ENCODE data around the gene NOB1.

The NOB1 gene

DNA sequence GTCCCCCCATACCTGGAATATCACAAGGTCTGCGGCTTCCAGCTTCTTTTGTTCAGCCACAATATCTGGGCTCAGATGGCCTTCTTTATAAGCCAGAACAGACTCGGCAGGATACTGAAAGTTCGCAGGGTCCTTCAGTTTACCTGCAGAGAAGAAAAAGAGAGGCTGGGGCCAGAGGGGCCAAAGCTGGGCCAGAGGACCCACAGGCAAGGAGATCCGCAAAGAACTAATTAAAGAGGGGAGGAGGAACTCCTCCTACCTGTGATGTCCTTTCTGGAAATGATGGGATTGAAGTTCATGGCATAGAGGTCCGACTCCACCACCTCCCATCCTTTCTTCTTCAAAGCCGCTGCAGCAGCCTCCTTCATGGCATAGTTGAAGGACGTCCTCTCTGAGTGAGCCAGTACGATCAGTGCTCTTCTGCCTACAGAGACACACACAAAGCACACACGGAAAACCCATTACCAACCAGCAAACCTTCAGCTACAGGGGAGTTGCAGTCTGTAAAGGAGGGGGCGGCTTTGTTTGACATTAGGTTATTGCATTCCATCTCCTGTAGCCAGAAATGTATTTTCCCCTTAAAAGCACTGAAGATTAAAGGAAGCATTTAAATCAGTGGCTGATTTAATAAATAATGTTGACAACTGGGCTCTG, 36.5 kb downstream of the NOB1 start:
- DNase-seq, result no peak

DNA sequence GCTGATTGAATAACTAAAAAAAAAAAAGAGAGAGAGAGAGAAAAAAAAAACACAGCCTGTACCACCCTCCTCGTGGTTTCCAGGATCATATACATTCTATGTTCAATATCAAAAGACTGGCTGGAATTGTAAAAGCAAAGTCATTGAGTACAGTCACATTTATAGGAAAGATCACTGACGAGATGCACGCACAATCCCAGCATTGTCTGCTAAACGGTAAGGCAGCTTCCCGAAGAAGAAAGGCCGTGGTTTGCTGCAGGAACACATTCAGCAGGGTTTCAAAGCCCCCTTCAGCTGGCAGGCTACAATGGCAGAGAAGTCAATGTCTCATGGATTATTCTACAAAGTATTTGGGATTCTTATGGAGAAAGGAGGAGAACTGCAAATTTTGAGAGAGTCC, 37.7 kb downstream of the NOB1 start:
- DNase-seq, result no peak

DNA sequence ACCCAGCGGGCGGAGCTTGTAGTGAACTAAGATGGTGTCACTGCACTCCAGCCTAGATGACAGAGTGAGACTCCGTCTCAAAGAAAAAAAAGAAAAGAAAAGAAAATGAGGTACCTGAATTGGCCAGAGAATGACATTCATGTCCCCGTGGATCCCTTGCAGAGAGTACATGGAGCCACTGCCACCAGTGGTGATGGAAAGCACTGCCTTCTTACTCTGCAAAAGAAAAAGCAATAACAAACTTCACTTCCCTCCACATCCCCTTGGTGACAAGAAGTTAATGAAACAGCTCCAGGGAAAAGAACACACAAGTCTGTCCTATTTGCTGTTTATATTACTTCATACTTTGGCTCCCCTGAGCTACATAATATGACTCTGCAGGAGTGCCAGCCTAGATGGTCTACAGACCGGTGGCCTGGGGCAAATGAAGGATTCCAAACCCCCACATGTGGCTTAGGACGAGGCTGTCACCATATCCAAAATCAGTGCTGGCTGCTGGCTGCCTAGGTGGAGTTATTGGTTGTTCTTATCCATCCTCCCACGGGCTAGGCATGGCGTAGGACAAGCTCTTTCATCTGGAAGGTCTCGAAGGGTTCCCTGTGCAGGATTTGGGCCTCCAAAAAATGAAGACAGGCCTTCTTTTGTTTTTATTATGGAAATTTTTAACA, 41.7 kb downstream of the NOB1 start:
- DNase-seq, result no peak

DNA sequence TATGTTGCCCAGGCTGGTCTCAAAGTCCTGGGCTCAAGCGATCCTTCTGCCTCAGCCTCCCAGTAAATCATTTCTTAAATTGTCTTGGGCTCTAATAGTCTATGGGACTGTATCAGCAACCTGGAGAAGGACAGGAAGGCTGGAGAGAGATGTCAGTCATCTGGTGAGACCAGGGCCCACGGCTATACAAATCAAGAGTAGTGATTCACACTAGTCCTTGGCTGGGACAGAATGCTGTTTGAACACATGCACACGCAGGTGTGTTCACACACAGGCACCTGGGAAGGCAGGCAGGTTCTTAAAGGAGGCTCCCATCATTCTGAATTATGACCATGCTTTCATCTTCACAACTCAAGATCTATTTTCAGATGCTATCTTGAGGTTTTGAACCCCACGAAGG, 42.4 kb downstream of the NOB1 start:
- no peak for DNase-seq

DNA sequence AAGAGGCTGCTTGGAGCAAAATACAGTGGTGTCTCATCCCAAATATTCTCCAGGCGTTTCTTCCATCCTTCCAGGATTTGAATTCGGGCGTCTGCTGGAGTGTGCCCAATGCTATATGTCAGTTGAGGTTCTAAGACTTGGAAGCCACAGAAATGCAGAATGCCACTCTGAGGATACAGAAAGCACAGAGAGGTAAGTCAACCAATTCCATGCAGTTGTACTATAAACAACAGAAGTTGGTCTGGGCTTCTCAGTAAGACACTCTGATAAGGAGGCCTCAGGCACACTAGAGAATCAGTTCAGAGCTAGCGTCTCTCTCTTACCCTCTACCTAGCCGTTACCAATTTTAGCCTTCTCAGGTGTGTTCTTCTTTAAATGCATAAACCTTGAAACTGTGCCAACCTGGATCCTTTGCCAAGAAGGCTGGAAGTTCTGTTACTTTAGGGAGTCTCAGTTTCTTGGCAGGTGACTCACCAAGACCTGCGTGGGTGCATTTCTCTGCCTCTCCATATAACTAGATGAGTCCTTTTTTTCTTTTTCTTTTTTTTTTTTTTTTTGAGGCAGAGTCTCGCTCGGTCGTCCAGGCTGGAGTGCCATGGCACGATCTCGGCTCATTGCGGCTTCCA, 43.5 kb downstream of the NOB1 start:
- no peak for DNase-seq

DNA sequence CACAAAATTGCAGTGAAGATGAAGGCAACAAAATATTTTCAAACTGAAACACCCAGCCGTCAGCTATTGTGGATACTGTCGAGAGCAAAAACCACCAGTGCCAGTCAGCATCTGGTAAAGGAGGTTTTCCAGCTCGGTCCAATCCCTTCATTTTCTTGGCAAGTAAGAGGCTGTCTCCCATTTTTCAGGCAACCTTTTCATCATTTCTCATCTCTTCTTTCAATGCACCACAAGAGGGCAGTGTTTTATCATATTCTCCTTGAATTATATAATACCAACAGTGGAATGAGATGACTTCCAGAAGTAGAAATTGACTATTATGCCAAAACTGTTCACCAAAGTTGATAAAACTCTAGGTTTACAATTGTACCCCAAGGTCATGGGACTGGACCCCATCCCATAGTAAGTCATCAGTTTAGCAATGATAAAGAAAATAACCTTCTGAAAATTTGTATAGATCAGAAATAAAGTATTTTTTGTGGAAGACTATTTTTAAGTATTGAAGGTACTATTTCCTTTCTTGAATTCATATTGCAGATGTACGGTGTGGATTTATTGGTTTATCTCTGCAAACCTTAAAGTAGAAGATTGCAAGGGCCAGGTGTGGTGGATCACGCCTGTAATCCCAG, 45.2 kb downstream of the NOB1 start:
- peak; percentile 95 for DNase-seq

DNA sequence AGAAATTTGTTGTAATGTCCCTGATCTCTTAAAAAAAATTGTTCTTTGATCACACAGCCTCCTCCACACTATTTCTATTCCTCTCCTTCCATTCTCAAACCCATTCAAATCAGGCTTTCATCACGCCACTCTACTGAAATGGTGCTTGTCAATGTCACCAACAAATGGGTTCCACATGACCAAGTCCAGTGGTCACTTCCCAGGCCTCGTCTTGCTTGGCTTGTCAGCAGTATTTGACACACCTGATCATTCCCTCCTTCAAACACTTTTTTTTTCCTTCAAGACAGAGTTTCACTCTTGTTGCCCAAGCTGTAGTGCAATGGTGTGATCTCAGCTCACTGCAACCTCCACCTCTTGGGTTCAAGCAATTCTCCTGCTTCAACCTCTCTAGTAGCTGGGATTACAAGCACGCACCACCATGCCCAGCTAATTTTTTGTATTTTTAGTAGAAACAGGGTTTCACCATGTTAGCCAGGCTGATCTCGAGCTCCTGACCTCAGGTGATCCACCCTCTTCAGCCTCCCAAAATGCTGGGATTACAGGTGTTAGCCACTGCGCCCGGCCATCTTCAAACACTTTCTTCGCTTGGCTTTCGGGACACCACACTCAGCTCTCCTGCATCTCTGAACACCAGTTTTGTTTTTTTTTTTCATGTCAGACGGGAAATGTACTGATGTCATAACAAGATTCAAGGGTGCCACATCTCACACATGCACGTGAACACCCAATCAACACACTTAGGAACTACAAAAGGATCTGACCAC, 46.6 kb downstream of the NOB1 start:
- DNase-seq, result no peak

DNA sequence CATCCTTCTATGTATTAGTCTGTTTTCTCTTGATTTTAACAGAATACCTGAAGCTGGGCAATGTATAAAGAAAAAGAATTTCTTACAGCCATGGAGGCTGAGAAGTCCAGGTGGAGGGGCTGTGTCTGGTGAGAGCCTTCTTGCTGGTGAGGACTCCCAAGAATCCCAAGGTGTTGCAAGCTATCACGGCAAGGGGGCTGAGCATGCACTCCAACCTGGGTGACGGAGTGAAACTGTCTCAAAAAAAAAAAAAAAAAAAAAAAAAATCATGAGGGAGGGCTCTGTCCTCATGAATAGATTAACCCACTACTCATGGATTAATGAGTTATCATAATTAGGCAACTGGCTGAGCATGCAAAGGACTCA, 47.8 kb downstream of the NOB1 start:
- no peak for DNase-seq

DNA sequence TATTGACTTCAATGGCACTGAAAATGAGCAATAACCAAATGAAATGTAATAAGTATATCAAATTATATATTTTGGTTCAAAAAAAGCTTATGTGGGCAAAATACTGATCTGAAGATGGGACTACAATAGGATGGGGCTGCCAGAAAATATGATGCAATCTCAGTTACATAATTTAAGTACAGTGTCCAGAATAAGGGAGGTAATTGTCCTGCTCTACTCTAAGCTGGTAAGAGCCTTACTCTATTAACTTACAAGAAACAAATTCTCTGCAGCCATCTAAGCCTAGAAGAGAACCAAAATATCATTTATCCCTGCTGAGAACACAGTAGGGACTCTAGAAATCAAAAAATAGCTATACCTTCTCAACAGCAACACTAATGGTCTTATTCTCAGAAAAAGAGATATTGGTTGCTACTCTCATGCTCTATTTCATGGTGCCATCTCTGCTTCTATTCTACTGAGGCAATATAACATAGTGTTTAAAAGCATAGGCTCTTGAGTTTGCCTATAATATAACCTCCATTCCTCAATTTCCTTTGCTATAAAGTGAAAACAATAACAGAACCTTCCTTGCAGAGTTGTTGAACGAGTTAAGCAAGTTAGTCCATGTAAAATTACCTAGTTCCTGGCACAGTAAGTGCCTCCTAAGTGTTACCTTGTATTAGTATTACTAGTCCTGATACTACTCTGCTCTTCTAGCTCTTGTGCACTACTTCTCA, 48.3 kb downstream of the NOB1 start:
- DNase-seq, result no peak

DNA sequence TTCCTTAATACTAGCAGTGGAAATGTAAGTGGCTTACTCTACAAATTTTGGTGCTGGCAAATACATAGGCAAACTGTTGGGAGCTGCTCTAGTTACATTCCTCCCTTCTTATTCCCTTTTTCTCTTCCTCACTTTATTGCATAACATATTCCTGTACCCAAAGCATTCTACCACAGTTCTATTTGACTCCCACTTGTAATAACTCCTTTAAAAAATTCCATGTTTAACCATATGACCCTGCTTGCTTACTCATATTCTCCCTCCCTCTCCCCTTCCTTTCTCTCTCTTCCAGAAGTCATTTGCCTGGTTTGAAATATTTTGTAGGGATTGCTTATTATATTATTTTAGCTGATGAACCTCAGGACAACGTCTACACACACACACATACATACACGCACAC, 51.1 kb downstream of the NOB1 start:
- no peak for DNase-seq

DNA sequence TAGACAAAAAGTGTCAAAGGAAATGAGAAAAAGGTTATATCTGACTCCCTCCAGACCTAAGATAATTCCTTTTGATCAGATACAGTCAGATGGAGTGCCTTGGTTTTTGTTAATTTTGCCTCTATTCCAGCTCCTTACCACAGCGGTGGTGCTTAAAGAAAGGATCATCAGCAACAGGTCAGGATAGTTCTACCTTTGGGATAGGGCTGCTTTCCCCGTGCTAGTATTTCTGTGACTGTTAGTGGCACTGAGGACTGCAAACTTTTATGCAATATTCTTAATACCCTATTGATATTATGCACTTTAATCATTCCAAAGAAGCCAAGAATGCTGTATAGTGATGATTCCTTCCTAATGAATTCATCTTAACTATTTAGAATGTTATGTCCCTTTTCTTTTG, 52.9 kb downstream of the NOB1 start:
- DNase-seq, result no peak

DNA sequence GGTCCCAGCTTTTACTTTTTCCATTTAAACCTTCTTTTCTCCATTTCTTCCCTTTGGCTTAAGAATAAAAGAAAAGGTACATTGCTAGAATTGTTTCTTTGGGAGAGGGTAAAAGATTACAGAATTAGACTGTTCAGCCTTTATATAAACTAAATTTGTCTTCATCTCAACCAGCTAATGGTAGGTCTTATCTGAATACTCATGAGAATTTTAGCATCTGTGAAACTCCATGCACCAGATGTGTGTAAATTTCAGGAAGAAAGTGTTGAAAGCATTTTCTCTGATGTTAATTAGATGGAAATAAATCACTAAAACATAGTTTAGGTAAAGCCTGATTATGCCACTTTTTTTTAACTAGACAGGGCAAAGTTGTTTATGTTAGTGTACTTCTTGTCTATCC, 53.3 kb downstream of the NOB1 start:
- no peak for DNase-seq

DNA sequence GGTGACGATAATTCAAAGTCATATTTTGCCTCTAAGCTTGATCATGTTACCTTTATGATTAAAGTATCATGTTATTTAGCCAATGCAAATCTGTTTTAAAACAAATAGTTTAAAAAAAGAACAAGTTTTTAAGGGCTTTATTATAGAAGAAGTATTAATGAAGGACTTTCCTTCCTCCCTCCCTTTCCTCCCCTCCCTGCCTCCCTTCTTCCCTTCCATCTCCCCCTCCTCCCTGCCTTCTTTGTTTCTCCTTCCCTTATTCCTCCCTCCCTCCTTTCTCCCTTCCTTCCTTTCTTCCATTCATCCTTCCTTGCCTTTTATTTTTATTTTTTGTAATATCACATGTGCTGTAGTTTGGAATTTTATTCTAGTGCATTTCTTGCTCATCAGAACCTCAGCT, 54.8 kb downstream of the NOB1 start:
- DNase-seq, result no peak

DNA sequence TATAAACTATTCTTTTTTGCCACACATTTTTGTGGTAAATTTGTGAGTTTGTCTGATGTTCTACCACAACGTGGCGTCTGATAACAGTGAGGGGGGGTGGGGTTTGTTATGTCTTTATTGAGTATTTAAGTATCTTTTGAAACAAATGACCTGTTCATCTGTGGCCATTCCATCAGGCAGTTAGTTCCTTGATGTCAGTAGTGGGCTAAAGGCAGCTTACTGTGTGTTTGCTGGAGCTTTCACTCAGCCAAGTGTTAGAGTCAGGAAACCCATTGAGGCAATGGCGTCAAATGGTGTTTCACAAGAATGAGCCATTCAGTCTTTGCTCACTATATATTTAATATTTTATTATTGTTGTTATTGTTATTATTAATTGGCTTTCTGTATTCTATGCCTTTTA, 56.3 kb downstream of the NOB1 start:
- DNase-seq, result peak; percentile 41

DNA sequence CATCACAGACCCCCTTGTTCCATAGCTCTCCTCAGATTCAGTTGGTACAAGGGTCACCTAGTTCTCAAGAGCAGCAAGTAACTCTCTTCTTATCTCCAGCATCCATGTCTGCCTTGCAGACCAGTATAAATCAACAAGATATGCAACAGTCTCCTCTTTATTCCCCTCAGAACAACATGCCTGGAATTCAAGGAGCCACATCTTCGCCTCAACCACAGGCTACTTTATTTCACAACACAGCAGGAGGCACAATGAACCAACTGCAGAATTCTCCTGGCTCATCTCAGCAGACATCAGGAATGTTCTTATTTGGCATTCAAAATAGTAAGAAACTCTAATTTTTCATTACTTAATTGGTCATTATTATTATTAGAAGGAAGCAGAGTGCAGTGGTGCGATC, 60.8 kb downstream of the NOB1 start:
- DNase-seq, result no peak

DNA sequence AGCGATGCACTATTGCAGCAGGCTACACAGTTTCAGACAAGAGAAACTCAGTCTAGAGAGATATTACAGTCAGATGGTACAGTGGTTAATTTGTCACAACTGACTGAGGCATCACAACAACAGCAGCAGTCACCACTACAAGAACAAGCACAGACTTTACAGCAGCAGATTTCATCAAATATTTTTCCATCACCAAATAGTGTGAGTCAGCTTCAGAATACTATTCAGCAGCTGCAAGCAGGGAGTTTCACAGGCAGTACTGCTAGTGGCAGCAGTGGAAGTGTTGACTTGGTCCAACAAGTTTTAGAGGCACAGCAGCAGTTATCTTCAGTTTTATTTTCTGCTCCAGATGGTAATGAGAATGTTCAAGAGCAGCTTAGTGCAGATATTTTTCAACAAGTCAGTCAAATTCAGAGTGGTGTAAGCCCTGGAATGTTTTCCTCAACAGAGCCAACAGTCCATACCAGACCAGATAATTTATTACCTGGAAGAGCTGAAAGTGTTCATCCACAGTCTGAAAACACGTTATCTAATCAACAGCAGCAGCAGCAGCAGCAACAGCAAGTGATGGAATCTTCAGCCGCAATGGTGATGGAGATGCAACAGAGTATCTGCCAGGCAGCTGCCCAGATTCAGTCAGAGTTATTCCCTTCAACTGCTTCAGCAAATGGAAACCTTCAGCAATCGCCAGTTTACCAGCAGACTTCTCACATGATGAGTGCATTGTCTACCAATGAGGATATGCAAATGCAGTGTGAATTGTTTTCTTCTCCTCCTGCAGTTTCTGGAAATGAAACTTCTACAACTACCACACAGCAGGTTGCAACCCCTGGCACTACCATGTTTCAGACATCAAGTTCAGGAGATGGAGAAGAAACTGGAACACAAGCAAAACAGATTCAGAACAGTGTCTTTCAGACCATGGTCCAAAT, 62.5 kb downstream of the NOB1 start:
- DNase-seq, result no peak

Measured in hematopoietic multipotent progenitor cell treated with erythropoietin and hydrocortisone succinate and interleukin-3 and kit ligand, for 6 days (in vitro differentiated cells).